ENCODE data around the gene NOL9.

The NOL9 gene

GRCh38 chr1:6588893-6589520 lies 34.7 kb upstream of the NOL9 start:
- DNase-seq: no peak

DNA sequence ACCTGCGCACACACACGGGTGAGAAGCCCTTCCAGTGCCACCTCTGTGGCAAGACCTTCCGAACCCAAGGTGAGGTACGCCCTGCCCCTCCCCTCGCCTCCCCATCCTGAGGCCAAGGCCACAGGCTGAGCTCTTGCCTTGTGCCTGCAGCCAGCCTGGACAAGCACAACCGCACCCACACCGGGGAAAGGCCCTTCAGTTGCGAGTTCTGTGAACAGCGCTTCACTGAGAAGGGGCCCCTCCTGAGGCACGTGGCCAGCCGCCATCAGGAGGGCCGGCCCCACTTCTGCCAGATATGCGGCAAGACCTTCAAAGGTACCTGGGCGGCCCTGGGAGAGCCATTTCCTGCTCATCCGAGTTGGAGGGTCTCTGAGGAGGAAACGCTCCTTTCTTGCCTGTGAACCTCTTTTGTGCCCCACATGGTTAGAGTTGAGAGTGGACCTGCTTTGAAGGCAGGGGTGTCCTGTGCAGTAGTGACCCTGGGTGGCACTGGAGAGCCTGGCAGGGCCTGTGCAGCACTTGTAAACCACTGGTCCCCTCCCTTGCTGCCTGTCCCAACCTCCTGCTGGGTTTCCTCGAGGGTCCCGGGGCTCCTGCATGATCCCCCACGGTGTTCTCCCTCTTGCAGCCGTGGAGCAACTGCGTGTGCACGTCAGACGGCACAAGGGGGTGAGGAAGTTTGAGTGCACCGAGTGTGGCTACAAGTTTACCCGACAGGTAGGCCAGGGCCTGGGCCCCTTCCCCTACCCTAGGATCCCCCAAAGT lies 34.0 kb upstream of the NOL9 start:
- DNase-seq: no peak

DNA sequence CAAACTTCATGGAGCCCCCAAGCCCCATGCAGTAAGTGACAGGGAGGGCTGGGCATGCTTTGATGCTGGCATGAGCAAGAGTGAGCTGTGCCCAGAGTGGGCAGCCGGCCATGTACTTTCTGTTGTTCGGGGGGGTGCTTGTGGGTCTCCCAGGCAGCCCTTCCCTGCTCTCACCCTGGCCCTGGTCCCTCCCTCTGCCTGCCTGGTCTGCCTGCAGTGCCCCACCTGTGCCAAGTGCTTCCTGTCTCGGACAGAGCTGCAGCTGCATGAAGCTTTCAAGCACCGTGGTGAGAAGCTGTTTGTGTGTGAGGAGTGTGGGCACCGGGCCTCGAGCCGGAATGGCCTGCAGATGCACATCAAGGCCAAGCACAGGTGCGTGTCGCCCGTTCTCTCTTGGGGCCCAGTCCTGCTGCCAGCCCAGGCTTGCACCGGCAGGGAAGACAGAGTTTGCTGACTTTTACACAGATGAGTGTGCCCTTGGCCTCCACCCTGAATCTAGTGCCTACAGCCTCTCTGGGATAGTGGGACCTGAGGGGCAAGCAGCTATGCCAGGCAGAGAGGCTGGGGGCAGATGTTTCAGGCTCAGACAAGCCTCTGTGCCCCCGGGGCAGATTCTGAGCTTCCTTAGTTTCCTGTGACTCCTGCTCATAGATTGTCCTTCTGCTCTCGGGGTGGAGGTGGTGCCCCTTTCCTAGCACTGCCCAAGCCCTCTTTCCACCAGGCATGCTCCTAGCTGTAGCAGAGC lies 33.1 kb upstream of the NOL9 start:
- DNase-seq: no peak

- no peak for DNase-seq
Measured at GRCh38 chr1:6586404-6586816, 32.1 kb upstream of the NOL9 start.

GRCh38 chr1:6585841-6586240 lies 31.5 kb upstream of the NOL9 start:
- no peak for DNase-seq

- no peak for DNase-seq
Measured at GRCh38 chr1:6585081-6585722, 30.9 kb upstream of the NOL9 start.

DNA sequence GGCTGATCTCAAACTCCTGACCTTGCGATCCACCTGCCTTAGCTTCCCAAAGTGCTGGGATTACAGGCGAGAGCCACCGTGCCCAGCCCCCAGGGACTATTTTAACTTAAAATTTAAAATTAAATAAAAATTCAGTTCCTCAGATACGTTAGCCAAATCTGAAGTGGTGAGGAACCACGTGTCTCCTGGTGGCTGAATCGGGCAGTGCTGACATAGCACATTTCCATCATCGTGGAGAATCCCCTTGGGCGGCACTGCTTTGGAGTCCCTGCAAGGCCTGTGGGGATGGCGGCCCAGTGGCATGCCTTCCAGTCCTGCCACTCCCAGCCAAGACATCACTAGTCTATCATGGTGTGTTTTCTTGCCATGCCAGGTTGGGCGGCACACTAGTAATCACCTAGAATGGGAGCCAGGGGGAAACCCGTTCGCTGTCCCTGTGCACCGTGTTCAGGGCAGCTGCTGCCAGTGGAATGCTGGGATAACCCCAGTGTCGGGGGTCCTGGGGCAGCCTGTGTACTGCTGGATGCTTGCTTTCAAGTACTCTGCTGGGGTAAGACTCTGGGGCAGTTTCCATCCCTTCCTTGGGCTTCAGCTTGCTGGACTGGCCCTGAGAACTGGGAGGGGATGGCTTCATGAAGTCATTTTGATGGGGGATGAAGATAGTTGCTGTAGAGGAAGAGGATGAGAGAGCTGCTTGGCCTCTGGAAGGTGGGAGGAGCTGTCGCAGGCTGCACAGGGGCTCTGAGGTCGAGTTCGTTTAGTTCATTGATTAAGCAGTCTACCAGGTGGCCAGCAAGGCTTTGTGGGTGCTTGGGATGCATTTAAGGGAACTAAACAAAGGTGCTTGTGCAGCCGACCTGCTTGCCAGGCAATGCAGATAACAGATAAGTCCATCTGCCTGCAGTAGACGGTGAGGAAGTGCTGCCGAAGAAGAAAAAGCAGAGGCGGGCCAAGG lies 30.1 kb upstream of the NOL9 start:
- no peak for DNase-seq

- no peak for DNase-seq
Measured at GRCh38 chr1:6582370-6582769, 28.1 kb upstream of the NOL9 start.

DNA sequence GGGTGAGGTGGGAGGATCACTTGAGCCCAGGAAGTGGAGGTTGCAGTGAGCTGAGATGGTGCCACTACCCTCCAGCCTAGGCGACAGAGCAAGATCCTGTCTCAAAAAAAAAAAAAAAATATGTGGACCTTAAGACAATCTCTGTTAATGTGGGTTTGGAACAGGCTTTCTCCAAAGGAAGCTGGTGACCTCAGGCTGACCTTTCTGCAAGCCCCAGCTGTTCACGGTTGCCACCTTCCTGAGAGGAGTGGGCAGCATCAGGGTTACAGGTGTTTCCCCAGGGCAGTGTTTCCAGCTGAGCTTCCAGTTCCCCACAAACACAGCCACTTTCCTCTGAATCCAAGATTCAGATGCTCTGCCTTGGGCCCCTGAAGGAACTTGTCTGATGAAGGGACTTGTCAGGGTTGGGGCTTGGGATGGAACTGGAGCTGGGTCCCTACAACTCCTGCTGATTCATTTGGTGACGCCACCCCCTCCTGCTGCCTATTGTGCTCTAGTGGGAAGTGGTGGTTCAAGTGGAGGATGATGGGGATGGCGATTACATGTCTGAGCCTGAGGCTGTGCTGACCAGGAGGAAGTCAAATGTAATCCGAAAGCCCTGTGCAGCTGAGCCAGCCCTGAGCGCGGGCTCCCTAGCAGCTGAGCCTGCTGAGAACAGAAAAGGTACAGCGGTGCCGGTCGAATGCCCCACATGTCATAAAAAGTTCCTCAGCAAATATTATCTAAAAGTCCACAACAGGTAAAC lies 27.4 kb upstream of the NOL9 start:
- DNase-seq: no peak

DNA sequence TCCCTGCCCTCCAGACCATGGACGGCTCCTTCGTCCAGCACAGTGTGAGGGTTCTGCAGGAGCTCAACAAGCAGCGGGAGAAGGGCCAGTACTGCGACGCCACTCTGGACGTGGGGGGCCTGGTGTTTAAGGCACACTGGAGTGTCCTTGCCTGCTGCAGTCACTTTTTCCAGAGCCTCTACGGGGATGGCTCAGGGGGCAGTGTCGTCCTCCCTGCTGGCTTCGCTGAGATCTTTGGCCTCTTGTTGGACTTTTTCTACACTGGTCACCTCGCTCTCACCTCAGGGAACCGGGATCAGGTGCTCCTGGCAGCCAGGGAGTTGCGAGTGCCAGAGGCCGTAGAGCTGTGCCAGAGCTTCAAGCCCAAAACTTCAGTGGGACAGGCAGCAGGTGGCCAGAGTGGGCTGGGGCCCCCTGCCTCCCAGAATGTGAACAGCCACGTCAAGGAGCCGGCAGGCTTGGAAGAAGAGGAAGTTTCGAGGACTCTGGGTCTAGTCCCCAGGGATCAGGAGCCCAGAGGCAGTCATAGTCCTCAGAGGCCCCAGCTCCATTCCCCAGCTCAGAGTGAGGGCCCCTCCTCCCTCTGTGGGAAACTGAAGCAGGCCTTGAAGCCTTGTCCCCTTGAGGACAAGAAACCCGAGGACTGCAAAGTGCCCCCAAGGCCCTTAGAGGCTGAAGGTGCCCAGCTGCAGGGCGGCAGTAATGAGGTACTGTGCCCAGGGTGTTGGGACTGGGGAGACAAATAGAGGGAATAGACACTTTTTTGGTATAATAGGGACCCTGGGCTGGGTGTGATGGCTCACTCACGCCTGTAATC lies 26.5 kb upstream of the NOL9 start:
- no peak for DNase-seq

DNA sequence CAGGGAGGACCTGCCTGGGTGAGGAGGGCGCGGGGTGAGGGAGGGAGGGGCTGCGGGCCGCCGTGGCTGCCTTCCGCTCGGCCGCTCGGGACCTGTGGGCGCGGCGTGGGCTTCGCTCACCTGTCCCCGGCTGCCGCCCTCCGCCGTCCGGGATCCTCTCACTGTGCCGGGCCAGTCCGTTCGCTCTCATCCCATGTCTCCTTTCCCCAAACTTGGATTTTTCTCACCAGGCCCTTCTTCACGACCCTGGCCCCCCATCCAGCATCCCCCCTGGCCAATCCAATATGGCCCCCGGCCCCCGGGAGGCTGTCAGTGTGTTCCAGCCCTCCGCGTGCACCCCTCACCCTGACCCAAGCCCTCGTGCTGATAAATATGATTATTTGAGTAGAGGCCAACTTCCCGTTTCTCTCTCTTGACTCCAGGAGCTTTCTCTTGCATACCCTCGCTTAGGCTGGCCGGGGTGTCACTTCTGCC lies 25.8 kb upstream of the NOL9 start:
- no peak for DNase-seq

GRCh38 chr1:6579374-6580118 lies 25.2 kb upstream of the NOL9 start, which contains the start of gene ZBTB48:
TSS of gene ZBTB48 (plus strand) at chr1:6579994. CDS start at chr1:6580610, 616 bp downstream.
- peak; percentile 96 for DNase-seq

GRCh38 chr1:6578624-6579373 lies 24.5 kb upstream of the NOL9 start:
- no peak for DNase-seq

GRCh38 chr1:6577831-6578525 lies 23.7 kb upstream of the NOL9 start:
- no peak for DNase-seq

DNA sequence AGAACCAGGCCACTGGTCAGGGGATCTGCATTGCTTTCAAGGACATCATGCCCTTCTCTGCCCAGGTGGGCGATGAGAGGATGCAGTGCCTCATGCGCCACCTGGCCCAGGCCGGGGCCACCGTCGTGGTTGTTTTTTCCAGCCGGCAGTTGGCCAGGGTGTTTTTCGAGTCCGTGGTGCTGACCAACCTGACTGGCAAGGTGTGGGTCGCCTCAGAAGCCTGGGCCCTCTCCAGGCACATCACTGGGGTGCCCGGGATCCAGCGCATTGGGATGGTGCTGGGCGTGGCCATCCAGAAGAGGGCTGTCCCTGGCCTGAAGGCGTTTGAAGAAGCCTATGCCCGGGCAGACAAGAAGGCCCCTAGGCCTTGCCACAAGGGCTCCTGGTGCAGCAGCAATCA lies 20.5 kb upstream of the NOL9 start:
- DNase-seq: no peak

DNA sequence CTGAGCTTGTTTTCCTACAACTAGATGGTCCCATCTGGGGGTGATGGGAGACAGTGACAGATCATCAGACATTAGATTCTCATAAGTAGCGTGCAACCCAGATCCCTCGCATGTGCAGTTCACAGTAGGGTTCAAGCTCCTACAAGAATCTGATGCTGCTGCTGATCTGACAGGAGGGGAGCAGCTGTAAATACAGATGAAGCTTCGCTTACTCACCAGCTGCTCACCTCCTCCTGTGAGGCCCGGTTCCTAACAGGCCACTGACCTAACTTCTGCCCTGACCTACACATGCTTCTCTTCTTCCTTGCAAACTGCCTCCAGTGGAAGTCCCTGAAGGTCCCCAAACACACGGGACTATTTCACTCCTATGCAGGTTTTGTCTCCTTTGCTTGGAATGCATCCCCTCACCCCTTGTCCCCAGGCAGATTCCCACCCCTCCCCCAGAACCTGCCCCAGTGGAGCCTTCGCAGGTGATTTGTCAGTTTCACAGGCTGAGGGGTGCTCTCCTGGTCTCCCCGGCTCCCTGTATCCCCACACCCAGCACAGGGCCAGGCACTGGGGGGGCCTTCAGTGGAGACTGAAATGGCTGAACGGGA lies 19.8 kb upstream of the NOL9 start:
- no peak for DNase-seq

- no peak for DNase-seq
Measured at GRCh38 chr1:6572653-6573383, 18.5 kb upstream of the NOL9 start.

All from effector CD8-positive, alpha-beta T cell (primary cell).